ENCODE results near the gene EFNB2. TPM values are rescaled to one million over a fixed set of nuclear protein-coding genes. Genes with fewer than 3 reads are reported as not detected.
A peak's percentile ranks its signal among the peaks of the same experiment; 100 is the strongest.

Gene EFNB2
- total and polyA plus RNA-seq, 2 experiments from 2014 or later: 11.1 to 12.2 TPM

- Histone ChIP-seq H3K4me3 (no peak overlapping the region), H3K9me3 (ENCODE audit: low read depth) (no peaks in the 10 kb centered on the region), H3K36me3 (peaks cover 12% of the 10 kb centered on the region), H3K4me1 (ENCODE audit: low read depth) (peaks cover 26% of the 10 kb centered on the region), H3K27ac (peak overlapping the region; percentile 72), H3K27me3 (no peaks in the 10 kb centered on the region)
- DNase-seq (ENCODE audit: low read depth in 1 of 2, low spot score in 1 of 2): no peak
- TF ChIP-seq CTCF (IDR thresholded peaks at IDR 0.05; ENCODE audit: low read depth, low read length): no peak
These were observed 38.4 kb downstream of the EFNB2 start for GRCh38 chr13:106497079-106497478.

GRCh38 chr13:106496072-106496997 is 39.1 kb downstream of the EFNB2 start:
- Histone ChIP-seq H3K27ac (peak overlapping the region; percentile 72), H3K9me3 (ENCODE audit: low read depth) (no peaks in the 10 kb centered on the region), H3K27me3 (no peaks in the 10 kb centered on the region), H3K4me1 (ENCODE audit: low read depth) (peaks cover 26% of the 10 kb centered on the region), H3K36me3 (peaks cover 15% of the 10 kb centered on the region), H3K4me3 (no peak overlapping the region)
- no peak for TF ChIP-seq CTCF (IDR thresholded peaks at IDR 0.05; ENCODE audit: low read depth, low read length)
- peak; percentile 38 to 52 for DNase-seq (ENCODE audit: low read depth in 1 of 2, low spot score in 1 of 2)

- peaks cover 26% of the 10 kb centered on the region for H3K4me1 ChIP-seq (ENCODE audit: low read depth)
These were observed 40.5 kb downstream of the EFNB2 start for GRCh38 chr13:106494936-106495335.

GRCh38 chr13:106494506-106494905 is 41.0 kb downstream of the EFNB2 start:
- no peak for TF ChIP-seq CTCF (IDR thresholded peaks at IDR 0.05; ENCODE audit: low read depth, low read length)
- H3K36me3 ChIP-seq: peaks cover 15% of the 10 kb centered on the region
- H3K27ac ChIP-seq: no peak overlapping the region
- H3K27me3 ChIP-seq: no peaks in the 10 kb centered on the region
- DNase-seq (ENCODE audit: low read depth in 1 of 2, low spot score in 1 of 2): no peak
- H3K4me3 ChIP-seq: no peak overlapping the region
- H3K9me3 ChIP-seq (ENCODE audit: low read depth): no peaks in the 10 kb centered on the region
- H3K4me1 ChIP-seq (ENCODE audit: low read depth): peaks cover 26% of the 10 kb centered on the region

More at GRCh38 chr13:106494936-106495335, 40.5 kb downstream of the EFNB2 start:
- DNase-seq (ENCODE audit: low read depth in 1 of 2, low spot score in 1 of 2): no peak
- no peaks in the 10 kb centered on the region for H3K9me3 ChIP-seq (ENCODE audit: low read depth)
- H3K27me3 ChIP-seq: no peaks in the 10 kb centered on the region
- H3K36me3 ChIP-seq: peaks cover 15% of the 10 kb centered on the region
- H3K27ac ChIP-seq: no peak overlapping the region
- no peak overlapping the region for H3K4me3 ChIP-seq
- no peak for TF ChIP-seq CTCF (IDR thresholded peaks at IDR 0.05; ENCODE audit: low read depth, low read length)

GRCh38 chr13:106493533-106494220 is 41.8 kb downstream of the EFNB2 start:
- Histone ChIP-seq H3K36me3 (peaks cover 15% of the 10 kb centered on the region), H3K9me3 (ENCODE audit: low read depth) (no peaks in the 10 kb centered on the region), H3K27ac (no peak overlapping the region), H3K27me3 (no peaks in the 10 kb centered on the region), H3K4me3 (no peak overlapping the region), H3K4me1 (ENCODE audit: low read depth) (peaks cover 26% of the 10 kb centered on the region)
- no peak for DNase-seq (ENCODE audit: low read depth in 1 of 2, low spot score in 1 of 2)
- TF ChIP-seq CTCF (IDR thresholded peaks at IDR 0.05; ENCODE audit: low read depth, low read length): no peak

Data from cardiac muscle cell (in vitro differentiated cells and primary cell).